Endothelial cell of umbilical vein (primary cell): ENCODE results near the gene ABAT. TPM values are rescaled to one million over a fixed set of nuclear protein-coding genes. Genes with fewer than 3 reads are reported as not detected.

Experiments
- BruUV-seq: library from RNA; stranded (reverse); fragments of 400-500 nt; replicated peaks from 2 replicates; lab custom pipeline; 2021; lab: Mats Ljungman, UMichigan
- CTCF ChIA-PET: fragments of 300-600, 350-600 bp; sonication (Branson Sonifier 250); formaldehyde crosslinking; loops from one replicate; lab custom pipeline; 2021; ENCODE audit warnings: antibody characterized with exemption, inconsistent platforms; lab: Charles Lee
- POLR2A ChIA-PET: fragments of 300-600, 350-600 bp; sonication (Branson Sonifier 250); formaldehyde crosslinking; loops from one replicate; lab custom pipeline; 2021; ENCODE audit warnings: antibody characterized with exemption, inconsistent platforms; lab: Charles Lee
- DNase-seq: peaks from one replicate; pipeline ENCODE4 v3.0.0-alpha.2; 2011; ENCODE audit warnings: low read depth, low spot score
- FAIRE-seq: peaks from 2 replicates; lab custom pipeline; 2011; peaks lifted over from hg19 to GRCh38; lab: Jason Lieb, UNC
- H2AFZ ChIP-seq: 2 replicates; pipeline ENCODE4 v1.6.0; 2012; ENCODE audit warnings: low read depth, low read length, control low read depth, inconsistent platforms
- H3K27ac ChIP-seq: 2 replicates; pipeline ENCODE4 v1.5.1; 2011; ENCODE audit warnings: low read depth, mild to moderate bottlenecking, control low read depth, low read length, moderate library complexity; ENCODE audit not compliant: insufficient read depth
- H3K27me3 ChIP-seq, 2 experiments: 2 replicates each; pipeline versions ENCODE4 v1.6.0 to v1.6.1; 2011; ENCODE audit warnings: low read length in 2 of 2, mixed read lengths in 1 of 2; ENCODE audit not compliant: control insufficient read depth in 2 of 2, insufficient read depth in 2 of 2
- H3K36me3 ChIP-seq, 2 experiments: 2 replicates in 1 of 2; 3 replicates in 1 of 2; pipeline ENCODE4 v1.5.1; 2011; ENCODE audit warnings: low read length in 2 of 2, mild to moderate bottlenecking in 1 of 2, moderate library complexity in 1 of 2; ENCODE audit not compliant: control insufficient read depth in 2 of 2, insufficient read depth in 2 of 2; ENCODE audit errors: extremely low read depth in 1 of 2
- H3K4me1 ChIP-seq: 3 replicates; pipeline ENCODE4 v1.5.1; 2011; ENCODE audit warnings: mild to moderate bottlenecking, low read length; ENCODE audit not compliant: control insufficient read depth, insufficient read depth; ENCODE audit errors: extremely low read depth
- H3K4me2 ChIP-seq: 2 replicates; pipeline ENCODE4 v1.6.1; 2011; ENCODE audit warnings: low read length, control low read depth, mixed read lengths; ENCODE audit not compliant: insufficient read depth
- H3K4me3 ChIP-seq, 3 experiments: fragments of 200-600 bp in 1 of 3; sonication (generic), shearing (Covaris generic) in 1 of 3; replicated peaks in 1 of 3; 2 replicates each; pipeline ENCODE4 v1.5.1; 2011 to 2016; ENCODE audit warnings: control low read depth in 3 of 3, low read length in 3 of 3, mild to moderate bottlenecking in 2 of 3, inconsistent platforms in 1 of 3, low read depth in 1 of 3, moderate library complexity in 1 of 3; ENCODE audit not compliant: insufficient read depth in 1 of 3
- H3K79me2 ChIP-seq: 2 replicates; pipeline ENCODE4 v1.6.0; 2012; ENCODE audit warnings: low read length, inconsistent platforms; ENCODE audit not compliant: control insufficient read depth, insufficient read depth
- H3K9ac ChIP-seq: replicated peaks from 2 replicates; pipeline ENCODE3; 2011; ENCODE audit warnings: low read length, control low read depth; ENCODE audit not compliant: insufficient read depth; ENCODE audit errors: extremely low read depth
- H3K9me1 ChIP-seq: replicated peaks from 3 replicates; pipeline ENCODE4 v1.6.0; 2011; ENCODE audit warnings: mild to moderate bottlenecking, low read length; ENCODE audit not compliant: control insufficient read depth, insufficient read depth; ENCODE audit errors: extremely low read depth
- H3K9me3 ChIP-seq: replicated peaks from 2 replicates; pipeline ENCODE4 v1.5.1; 2012; ENCODE audit warnings: low read length, inconsistent platforms; ENCODE audit not compliant: control insufficient read depth, insufficient read depth
- H4K20me1 ChIP-seq: replicated peaks from 2 replicates; pipeline ENCODE3; 2011; ENCODE audit warnings: mild to moderate bottlenecking, low read length; ENCODE audit not compliant: control insufficient read depth, insufficient read depth; ENCODE audit errors: extremely low read depth
- EZH2 ChIP-seq: IDR thresholded peaks from 2 replicates; pipeline ENCODE4 v1.6.1; 2012; ENCODE audit warnings: borderline replicate concordance, low read depth, mild to moderate bottlenecking, moderate library complexity, low read length, inconsistent platforms; ENCODE audit not compliant: severe bottlenecking
- FOS ChIP-seq: IDR thresholded peaks from 2 replicates; pipeline ENCODE4 v1.6.1; 2011; ENCODE audit warnings: mild to moderate bottlenecking, low read length, moderate library complexity, borderline replicate concordance; ENCODE audit not compliant: insufficient read depth
- JUN ChIP-seq: IDR thresholded peaks from 2 replicates; pipeline ENCODE4 v1.6.1; 2011; ENCODE audit warnings: borderline replicate concordance, low read depth; ENCODE audit not compliant: insufficient read length, insufficient read depth
- MYC ChIP-seq: IDR thresholded peaks from one replicate; pipeline ENCODE4 v1.6.1; 2011; ENCODE audit warnings: mild to moderate bottlenecking, low read depth, low read length
- dilution Hi-C: fragments of 300-500 bp; cut with MboI; formaldehyde crosslinking; loops from one replicate; pipeline ENCODE4 v1.15.0; 2019; ENCODE audit warnings: low sequenced_read_pairs; ENCODE audit not compliant: extremely low pct_ligation_motif_present
- intact Hi-C: fragments of 100-400 bp; cut with micrococcal nuclease; formaldehyde crosslinking; loops from one replicate; pipeline ENCODE4 v1.10.0; 2022
- polyA plus RNA-seq, 4 experiments: library from polyadenylated mRNA; depleted of rRNA in 3 of 4; stranded (reverse) in 3 of 4; unstranded in 1 of 4; fragments of >200 nt; gene quantifications; 2 replicates each; pipeline versions ENCODE4 v1.2.1 to v1.2.3, GENCODE V29; 2011 to 2012; ENCODE audit warnings: missing spikeins in 1 of 4
- total RNA-seq: library from RNA; stranded (reverse); gene quantifications from 2 replicates; pipeline ENCODE4 v1.2.3, GENCODE V29; 2021
- TF ChIP-seq, protein P1 (sequence below): IDR thresholded peaks from 2 replicates; pipeline ENCODE4 v1.6.1; 2011; ENCODE audit not compliant: insufficient read depth, insufficient read length

ABAT gene
- total and polyA plus RNA-seq, 2 donors (not counting 3 experiments of a cell fraction or from before 2014, with no cell fraction given), result 1.3 to 1.4 TPM

DNA sequence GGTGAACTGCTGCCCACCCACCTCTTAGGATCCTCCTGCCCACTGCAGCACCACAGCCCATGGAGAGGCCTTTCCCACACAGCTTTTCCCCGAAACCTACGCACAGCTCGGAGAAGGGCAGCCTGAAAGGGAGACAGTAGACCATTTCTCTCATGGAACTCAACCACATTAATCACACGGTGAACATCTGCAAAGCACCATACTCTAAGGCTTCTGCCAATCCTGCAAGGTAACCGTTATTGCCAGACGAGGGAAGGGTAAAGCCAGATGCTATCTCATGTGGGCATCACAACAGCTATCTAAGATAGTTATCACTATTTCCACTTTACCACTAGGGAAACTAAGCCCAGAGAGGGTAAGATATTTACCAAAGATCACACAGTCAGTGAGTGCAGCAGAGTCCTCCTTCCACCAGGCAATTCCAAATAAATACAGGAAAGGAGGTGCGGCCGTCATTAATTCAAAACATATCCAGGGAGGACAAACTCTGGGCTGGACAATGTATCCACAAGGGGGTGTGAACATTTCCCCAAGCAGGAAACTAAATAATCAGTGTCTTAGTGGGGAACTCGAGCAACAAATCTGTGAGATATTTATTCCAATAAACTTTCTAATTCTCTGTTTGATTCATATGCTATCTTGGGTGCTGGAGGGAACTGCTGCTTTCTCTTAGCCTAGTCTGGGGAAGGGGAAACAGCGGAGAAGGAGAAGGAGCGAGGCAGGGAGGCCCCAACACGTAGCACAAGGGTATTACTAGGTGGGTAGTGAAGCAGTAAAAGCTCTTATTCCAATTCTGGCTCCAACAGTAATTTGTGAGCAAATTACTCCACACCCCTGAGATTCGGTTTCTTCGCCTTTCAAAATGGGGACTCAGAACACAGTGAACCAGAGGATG is 122.3 kb downstream of the ABAT start:
- H3K36me3 ChIP-seq, result peaks cover under 1 to 5% of the 10 kb centered on the region in 2 experiments
- no peaks in the 10 kb centered on the region for H3K27me3 ChIP-seq
- intact Hi-C loops, result loop anchor here (1.0 to 10.0 kb wide), 4 partner anchors 72 to 338 kb away; partner anchors contain the start of gene HAPSTR1
- peaks cover 4% of the 10 kb centered on the region for H4K20me1 ChIP-seq
- peak overlapping the region; percentile 91 for H3K4me2 ChIP-seq
- DNase-seq, result no peak
- POLR2A ChIA-PET, result interaction anchor here (0.8 to 1.0 kb wide), 2 partner anchors 72 to 294 kb away, joined by 4 read pairs; partner anchors contain the start of gene CARHSP1
- peak overlapping the region; percentile 65 for H2AFZ ChIP-seq
- H3K79me2 ChIP-seq, result peaks cover 55% of the 10 kb centered on the region
- CTCF ChIA-PET, result interaction anchor here (0.5 to 2.3 kb wide), 8 partner anchors 72 to 338 kb away, joined by 3 to 18 read pairs (median 4); partner anchors contain the start of gene CARHSP1
- H3K4me1 ChIP-seq, result peaks cover 25% of the 10 kb centered on the region
- dilution Hi-C loops, result no loop called here
- no peak for FAIRE-seq
- H3K4me3 ChIP-seq, result peak overlapping the region; percentile 65 to 95 (median 83)
- BruUV-seq, result TSS peak; percentile 73
- H3K27ac ChIP-seq, result peak overlapping the region; percentile 36
- TF ChIP-seq FOS, result no peak
- no peak for TF ChIP-seq JUN
- no peak for TF ChIP-seq EZH2
- TF ChIP-seq, protein P1, sequence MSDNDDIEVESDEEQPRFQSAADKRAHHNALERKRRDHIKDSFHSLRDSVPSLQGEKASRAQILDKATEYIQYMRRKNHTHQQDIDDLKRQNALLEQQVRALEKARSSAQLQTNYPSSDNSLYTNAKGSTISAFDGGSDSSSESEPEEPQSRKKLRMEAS, result no peak
- TF ChIP-seq MYC, result no peak
- H3K9me1 ChIP-seq, result no peaks in the 10 kb centered on the region
- H3K9ac ChIP-seq, result peak overlapping the region; percentile 83
- H3K9me3 ChIP-seq, result no peaks in the 10 kb centered on the region
